Bronchial epithelial cell (primary cell): ENCODE measurements around the gene CUBN. TPM values are rescaled to one million over a fixed set of nuclear protein-coding genes. Genes with fewer than 3 reads are reported as not detected.

ENCODE experiments used
- DNase-seq: peaks from one replicate; pipeline ENCODE4 v3.0.0-alpha.2; 2010; ENCODE audit warnings: low read depth
- FAIRE-seq: peaks from 2 replicates; lab custom pipeline; 2011; peaks lifted over from hg19 to GRCh38; lab: Jason Lieb, UNC
- H3K27me3 ChIP-seq: 2 replicates; pipeline ENCODE4 v1.5.1; 2011; ENCODE audit warnings: low read length; ENCODE audit not compliant: control insufficient read depth, insufficient read depth
- H3K36me3 ChIP-seq: 2 replicates; pipeline ENCODE4 v1.5.1; 2011; ENCODE audit warnings: low read length; ENCODE audit not compliant: control insufficient read depth, insufficient read depth
- H3K4me3 ChIP-seq: 2 replicates; pipeline ENCODE4 v1.5.1; 2011; ENCODE audit warnings: mild to moderate bottlenecking, low read depth, low read length, control low read depth
- CTCF ChIP-seq: IDR thresholded peaks from 2 replicates; pipeline ENCODE4 v1.5.1; 2011; ENCODE audit warnings: mild to moderate bottlenecking, moderate library complexity, low read length, control low read depth, inconsistent platforms; ENCODE audit not compliant: insufficient read depth, severe bottlenecking
- total RNA-seq: library from RNA; depleted of rRNA; stranded (reverse); fragments of >200 nt; gene quantifications from 2 replicates; pipeline ENCODE4 v1.2.1, GENCODE V29; 2014

CUBN gene
- total RNA-seq, 1 donor from 2014 or later = 0.53 TPM

GRCh38 chr10:17101910-17102266 lies 27.7 kb downstream of the CUBN start:
- TF ChIP-seq CTCF = no peak
- Histone ChIP-seq H3K4me3 (no peak overlapping the region), H3K36me3 (no peaks in the 10 kb centered on the region), H3K27me3 (no peaks in the 10 kb centered on the region)
- FAIRE-seq = no peak
- DNase-seq = no peak

GRCh38 chr10:17101257-17101909 lies 28.2 kb downstream of the CUBN start:
- Histone ChIP-seq H3K36me3 (no peaks in the 10 kb centered on the region), H3K4me3 (no peak overlapping the region), H3K27me3 (no peaks in the 10 kb centered on the region)
- DNase-seq (no peak), FAIRE-seq (no peak)
- TF ChIP-seq CTCF = no peak

- FAIRE-seq (no peak), DNase-seq (no peak)
- Histone ChIP-seq H3K4me3 (no peak overlapping the region), H3K36me3 (no peaks in the 10 kb centered on the region), H3K27me3 (no peaks in the 10 kb centered on the region)
- TF ChIP-seq CTCF = no peak
These were observed 29.0 kb downstream of the CUBN start for GRCh38 chr10:17100586-17100985.

GRCh38 chr10:17098012-17098411 lies 31.6 kb downstream of the CUBN start:
- no peak for TF ChIP-seq CTCF
- Histone ChIP-seq H3K36me3 (no peaks in the 10 kb centered on the region), H3K4me3 (no peak overlapping the region), H3K27me3 (no peaks in the 10 kb centered on the region)
- DNase-seq = no peak
- no peak for FAIRE-seq

- FAIRE-seq = no peak
- no peaks in the 10 kb centered on the region for H3K36me3 ChIP-seq
- no peak overlapping the region for H3K4me3 ChIP-seq
- TF ChIP-seq CTCF = no peak
- no peaks in the 10 kb centered on the region for H3K27me3 ChIP-seq
- no peak for DNase-seq
These were observed 34.8 kb downstream of the CUBN start for GRCh38 chr10:17094844-17095243.
